Effector CD4-positive, alpha-beta T cell (primary cell): ENCODE measurements around the gene ACSM2B.
"Not testable (repeated sequence)": the region's sequence is repeated elsewhere in the genome, so short reads cannot be mapped to it uniquely, and the experiment has no call there.

ENCODE experiments used
- DNase-seq: peaks from one replicate; pipeline ENCODE4 v3.0.0-alpha.2; 2020

Gene ACSM2B

DNA sequence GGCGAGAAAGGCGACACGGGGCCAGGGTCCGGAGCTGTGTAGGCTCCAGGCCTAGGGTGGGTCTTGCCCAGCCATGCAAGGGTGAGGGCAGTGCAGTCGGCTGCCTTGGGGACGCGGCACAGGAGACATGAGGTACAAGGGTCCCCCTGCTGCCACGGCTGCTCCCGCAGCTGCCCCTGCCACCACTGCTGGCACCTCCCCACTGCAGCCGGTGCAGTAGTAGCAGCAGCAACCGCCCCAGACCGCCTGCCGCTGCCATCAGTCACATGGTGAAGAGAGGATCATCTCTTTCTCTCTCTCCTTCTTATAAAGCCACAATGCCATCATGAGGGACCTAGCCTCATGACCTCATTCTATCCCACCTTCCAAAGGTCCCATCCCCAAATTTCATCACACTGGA is 44.4 kb downstream of the ACSM2B start:
- DNase-seq, result not testable (repeated sequence)

- DNase-seq, result no peak
These were observed 56.1 kb downstream of the ACSM2B start for GRCh38 chr16:20520103-20520502.

DNA sequence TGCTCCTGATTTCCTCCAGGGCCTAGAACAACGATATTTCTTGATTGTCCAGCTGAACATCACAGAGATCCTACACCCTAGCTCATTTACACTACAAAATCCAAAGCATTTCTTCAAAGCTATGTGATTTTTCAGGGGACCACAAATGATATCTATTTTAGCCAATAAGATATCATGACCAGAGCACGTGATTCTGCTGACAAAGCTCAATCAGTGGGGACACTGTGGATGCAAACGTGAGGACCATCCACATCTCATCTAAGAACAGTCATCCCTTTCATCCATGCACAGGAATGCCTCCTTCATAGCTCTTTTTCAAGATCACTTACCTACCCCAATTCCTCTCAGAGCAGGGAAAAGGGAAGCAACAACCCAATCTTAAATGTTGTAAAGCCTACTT is 56.9 kb downstream of the ACSM2B start:
- DNase-seq, result no peak

DNA sequence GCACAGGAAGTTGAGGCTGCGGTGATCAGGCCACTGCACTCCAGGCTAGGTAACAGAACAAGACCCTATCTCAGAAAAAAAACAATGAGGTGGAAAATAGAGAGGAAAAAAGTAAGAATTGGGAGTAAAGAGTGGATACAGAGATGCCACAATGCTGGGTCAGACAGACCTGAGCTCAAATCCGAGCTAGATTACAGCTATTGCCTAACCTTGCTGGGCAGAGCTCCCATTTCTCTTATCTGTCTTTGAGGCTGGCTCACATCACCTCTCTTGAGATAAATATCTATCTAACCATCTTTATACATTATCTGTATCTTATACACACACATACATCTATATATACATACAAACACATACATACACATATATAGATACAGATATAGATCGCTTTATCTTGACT is 59.0 kb downstream of the ACSM2B start:
- DNase-seq, result no peak

- DNase-seq, result no peak
These were observed 60.5 kb downstream of the ACSM2B start for GRCh38 chr16:20515688-20516090.

DNA sequence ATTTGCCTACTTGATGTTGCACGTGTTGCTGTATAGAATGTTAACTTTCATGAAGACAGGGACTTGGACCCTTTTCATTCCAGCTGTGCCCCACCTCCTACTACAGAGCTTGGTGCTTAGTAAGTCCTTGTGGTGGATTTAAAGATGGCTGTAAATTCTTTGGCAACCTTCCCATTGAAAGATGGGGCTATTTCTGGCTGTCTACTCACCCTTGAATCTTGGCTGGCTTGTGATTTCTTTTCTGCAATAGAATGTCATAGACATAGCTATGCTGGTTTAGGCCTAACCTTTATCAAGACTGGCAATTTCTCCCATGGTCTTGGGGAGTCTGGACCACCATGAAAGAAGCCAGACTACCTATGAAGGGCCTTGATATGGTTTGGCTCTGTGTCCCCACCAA is 65.8 kb downstream of the ACSM2B start:
- DNase-seq, result no peak

- DNase-seq, result no peak
These were observed 68.9 kb downstream of the ACSM2B start for GRCh38 chr16:20507280-20507679.

DNA sequence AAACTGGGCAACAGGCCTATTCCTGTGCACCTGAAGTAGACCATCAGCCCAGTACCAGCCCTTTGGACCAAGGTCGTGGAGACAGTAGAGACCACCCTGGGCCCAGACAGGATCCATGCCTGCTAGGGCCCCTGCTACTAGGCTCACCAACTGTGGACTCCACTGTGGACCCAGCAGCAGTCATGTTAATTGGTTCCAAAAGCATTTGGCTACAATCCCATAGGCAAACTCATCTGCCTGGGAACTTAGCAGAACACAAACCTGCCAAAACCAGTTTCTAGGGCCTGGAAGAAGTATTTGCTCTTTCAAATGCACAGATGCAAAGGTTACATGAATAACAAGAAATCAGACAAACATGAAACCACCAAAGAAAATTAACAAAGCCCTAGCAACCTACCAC is 71.7 kb downstream of the ACSM2B start:
- no peak for DNase-seq

- not testable (repeated sequence) for DNase-seq
These were observed 84.7 kb downstream of the ACSM2B start for GRCh38 chr16:20491448-20491847.

- DNase-seq, result not testable (repeated sequence)
These were observed 85.2 kb downstream of the ACSM2B start for GRCh38 chr16:20490994-20491393.
